Activated T-cell treated with anti-CD3 and anti-CD28 coated beads, Interleukin-2, amount 50 U/mL, for 24 hours (primary cell): ENCODE results near the gene THEM5.

Source experiments
- DNase-seq: peaks from one replicate; pipeline ENCODE4 v3.0.0-alpha.2; 2020
- H3K27ac Mint-ChIP-seq: 2 replicates; pipeline ENCODE4 v1.8.0; 2020; ENCODE audit warnings: mild to moderate bottlenecking, mixed read lengths
- H3K27me3 Mint-ChIP-seq: 2 replicates; pipeline ENCODE4 v1.8.0; 2020; ENCODE audit warnings: mixed read lengths
- H3K36me3 Mint-ChIP-seq: 2 replicates; pipeline ENCODE4 v1.8.0; 2020; ENCODE audit warnings: low read depth, mixed read lengths
- H3K4me1 Mint-ChIP-seq: 2 replicates; pipeline ENCODE4 v1.8.0; 2020; ENCODE audit warnings: low read depth, mixed read lengths
- H3K4me3 Mint-ChIP-seq: 2 replicates; pipeline ENCODE4 v1.8.0; 2020; ENCODE audit warnings: mild to moderate bottlenecking, moderate library complexity, mixed read lengths
- H3K9me3 Mint-ChIP-seq: 2 replicates; pipeline ENCODE4 v1.8.0; 2020; ENCODE audit warnings: mixed read lengths

Gene THEM5

DNA sequence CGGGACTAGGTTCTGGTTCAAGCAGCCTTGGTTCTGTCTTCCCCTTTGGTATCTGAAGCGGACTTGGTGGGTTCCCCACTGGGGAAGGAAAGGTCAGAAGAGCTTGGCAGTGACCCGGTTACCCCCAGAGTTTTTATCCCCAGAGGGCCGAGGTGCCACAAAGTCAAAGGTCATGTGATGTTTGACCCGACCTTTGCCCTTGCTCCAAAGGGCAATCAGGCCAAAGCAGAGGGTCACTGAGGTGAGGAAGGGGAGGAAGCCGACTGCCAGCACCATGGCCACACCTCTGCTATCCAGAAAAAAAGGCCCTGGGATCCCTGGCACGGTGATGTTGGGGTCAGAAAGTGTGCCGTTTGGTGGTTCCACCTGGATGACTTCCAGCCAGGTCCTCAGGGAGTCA, 52.7 kb downstream of the THEM5 start:
- H3K27me3 Mint-ChIP-seq = no peaks in the 10 kb centered on the region
- no peak overlapping the region for H3K4me3 Mint-ChIP-seq
- H3K27ac Mint-ChIP-seq = no peak overlapping the region
- H3K4me1 Mint-ChIP-seq = peaks cover 3% of the 10 kb centered on the region
- H3K36me3 Mint-ChIP-seq = no peaks in the 10 kb centered on the region
- H3K9me3 Mint-ChIP-seq = no peaks in the 10 kb centered on the region
- no peak for DNase-seq

DNA sequence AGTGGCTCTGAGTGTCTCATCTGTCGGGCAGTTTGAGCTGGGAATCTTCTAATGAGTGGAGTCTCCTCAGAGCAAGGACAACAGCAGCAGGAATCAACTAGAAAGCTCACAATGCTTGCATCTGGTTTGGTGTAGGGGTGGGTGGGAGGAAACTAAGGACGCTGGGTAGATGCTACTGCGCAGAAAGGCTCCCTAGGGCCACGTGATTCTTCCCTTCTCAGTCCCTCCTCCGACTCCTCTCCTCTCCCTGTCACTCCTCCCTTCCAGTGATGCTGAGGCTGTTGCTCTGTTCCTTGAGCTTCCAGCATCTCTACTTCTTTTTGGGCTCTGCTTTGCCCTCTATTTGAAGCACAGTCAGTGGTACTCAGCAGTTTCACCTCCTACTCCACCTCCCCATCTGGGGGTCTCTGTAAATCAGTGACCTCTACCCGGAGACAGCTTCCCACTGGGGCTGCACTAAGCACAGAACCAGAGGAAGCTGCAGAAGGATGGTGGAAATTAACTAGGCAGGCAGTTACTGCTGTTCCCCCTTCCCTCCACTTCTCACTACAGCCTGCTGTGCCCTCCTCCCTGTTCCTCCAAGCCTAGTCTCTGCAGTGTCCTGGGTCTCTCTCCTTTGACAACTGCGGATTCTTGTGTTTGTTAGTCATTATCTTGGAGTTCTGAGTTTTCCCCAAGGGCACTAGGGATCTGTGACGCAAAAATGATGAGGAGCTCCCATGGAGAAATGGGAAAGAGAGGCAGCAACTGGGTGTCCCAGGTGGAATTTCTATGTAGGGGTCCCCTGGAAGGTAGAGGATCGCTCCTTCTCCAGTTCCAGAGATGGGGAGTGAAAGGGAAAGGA, 54.1 kb downstream of the THEM5 start:
- peaks cover 3% of the 10 kb centered on the region for H3K4me1 Mint-ChIP-seq
- no peaks in the 10 kb centered on the region for H3K9me3 Mint-ChIP-seq
- H3K4me3 Mint-ChIP-seq = no peak overlapping the region
- no peaks in the 10 kb centered on the region for H3K27me3 Mint-ChIP-seq
- H3K27ac Mint-ChIP-seq = no peak overlapping the region
- H3K36me3 Mint-ChIP-seq = no peaks in the 10 kb centered on the region
- no peak for DNase-seq

DNA sequence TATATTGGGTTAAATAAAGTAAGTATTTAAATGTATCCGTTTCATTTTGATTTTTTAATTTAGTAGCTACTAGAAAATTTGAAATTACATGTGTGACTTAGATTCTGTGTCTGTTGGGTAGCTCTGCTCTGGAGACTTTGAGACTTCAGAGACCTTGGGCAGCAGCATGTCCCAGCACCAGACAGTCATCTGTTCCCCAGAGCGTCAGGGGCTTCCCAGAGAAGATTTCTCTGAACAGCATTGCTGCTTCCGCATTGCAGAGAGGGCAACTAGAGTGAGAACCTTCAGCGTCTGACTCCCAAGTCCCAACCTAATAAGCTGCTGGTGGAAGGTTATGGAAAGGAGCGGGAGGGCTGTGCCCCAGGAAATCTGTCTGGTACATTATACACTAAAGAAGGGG, 54.9 kb downstream of the THEM5 start:
- no peak for DNase-seq
- H3K4me1 Mint-ChIP-seq = peaks cover 3% of the 10 kb centered on the region
- no peaks in the 10 kb centered on the region for H3K9me3 Mint-ChIP-seq
- no peaks in the 10 kb centered on the region for H3K27me3 Mint-ChIP-seq
- H3K36me3 Mint-ChIP-seq = no peaks in the 10 kb centered on the region
- no peak overlapping the region for H3K27ac Mint-ChIP-seq
- no peak overlapping the region for H3K4me3 Mint-ChIP-seq
